Coronary artery (tissue), 2 donors: ENCODE results near the gene GSDMA.

ENCODE experiments used
- DNase-seq: peaks from one replicate; pipeline ENCODE4 v3.0.0-alpha.2; 2017; ENCODE audit warnings: low spot score
- H3K27ac ChIP-seq, 2 donors: fragments of 200-600 bp; sonication (generic); one replicate each; pipeline ENCODE4 v1.5.1; 2016 to 2019
- H3K4me3 ChIP-seq: fragments of 200-600 bp; sonication (generic); 2 replicates; pipeline ENCODE4 v1.5.1; 2016; ENCODE audit warnings: mild to moderate bottlenecking, moderate library complexity
- TF ChIP-seq, protein P1 (sequence below): fragments of 200-600 bp; sonication (generic); IDR thresholded peaks from one replicate; pipeline ENCODE4 v1.5.1; 2019; ENCODE audit warnings: antibody characterized with exemption

GSDMA gene

DNA sequence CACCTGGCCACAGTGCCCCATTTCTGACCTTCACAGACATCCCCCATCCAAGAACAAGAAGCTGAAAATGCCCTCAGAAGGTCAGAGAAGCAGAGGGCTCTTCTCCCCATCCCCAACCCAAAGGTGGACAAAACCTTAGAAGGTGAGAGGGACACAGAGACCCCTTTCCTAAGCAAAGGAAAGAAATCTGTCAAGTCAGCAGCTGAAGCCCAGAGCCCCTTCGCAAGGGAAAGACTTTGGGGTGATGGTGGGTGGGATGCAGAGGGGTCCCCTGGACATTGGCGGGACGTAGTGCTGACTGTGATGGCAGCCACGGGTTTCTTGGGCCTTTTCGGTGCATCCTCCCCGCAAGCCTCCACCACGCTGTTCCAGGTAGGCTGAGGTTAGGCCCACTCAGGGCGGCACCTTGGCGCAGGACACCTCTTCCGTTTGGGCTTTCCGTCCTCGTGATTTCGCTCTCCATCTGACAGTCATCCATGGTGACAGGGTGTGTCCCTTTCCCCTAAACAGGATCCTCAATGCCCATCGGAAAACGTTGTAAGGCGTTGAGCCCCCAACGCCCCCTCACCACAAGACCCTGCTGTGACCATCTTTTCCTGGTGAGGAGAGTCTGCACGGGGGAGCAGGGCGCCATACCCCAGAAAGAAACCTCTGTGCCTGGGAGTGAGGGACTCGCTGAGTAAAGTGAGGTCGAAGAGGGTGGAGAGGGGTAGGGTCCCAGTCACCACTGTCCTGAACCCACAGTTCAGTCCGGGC is 10.7 kb upstream of the GSDMA start:
- peak overlapping the region; percentile 12 to 64 for H3K27ac ChIP-seq
- H3K4me3 ChIP-seq = peak overlapping the region; percentile 66
- no peak for DNase-seq
- TF ChIP-seq, protein P1, sequence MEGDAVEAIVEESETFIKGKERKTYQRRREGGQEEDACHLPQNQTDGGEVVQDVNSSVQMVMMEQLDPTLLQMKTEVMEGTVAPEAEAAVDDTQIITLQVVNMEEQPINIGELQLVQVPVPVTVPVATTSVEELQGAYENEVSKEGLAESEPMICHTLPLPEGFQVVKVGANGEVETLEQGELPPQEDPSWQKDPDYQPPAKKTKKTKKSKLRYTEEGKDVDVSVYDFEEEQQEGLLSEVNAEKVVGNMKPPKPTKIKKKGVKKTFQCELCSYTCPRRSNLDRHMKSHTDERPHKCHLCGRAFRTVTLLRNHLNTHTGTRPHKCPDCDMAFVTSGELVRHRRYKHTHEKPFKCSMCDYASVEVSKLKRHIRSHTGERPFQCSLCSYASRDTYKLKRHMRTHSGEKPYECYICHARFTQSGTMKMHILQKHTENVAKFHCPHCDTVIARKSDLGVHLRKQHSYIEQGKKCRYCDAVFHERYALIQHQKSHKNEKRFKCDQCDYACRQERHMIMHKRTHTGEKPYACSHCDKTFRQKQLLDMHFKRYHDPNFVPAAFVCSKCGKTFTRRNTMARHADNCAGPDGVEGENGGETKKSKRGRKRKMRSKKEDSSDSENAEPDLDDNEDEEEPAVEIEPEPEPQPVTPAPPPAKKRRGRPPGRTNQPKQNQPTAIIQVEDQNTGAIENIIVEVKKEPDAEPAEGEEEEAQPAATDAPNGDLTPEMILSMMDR = no peak

- DNase-seq = peak; percentile 98
- TF ChIP-seq, protein P1 = no peak
- Histone ChIP-seq H3K27ac (peak overlapping the region; percentile 40 to 84), H3K4me3 (peak overlapping the region; percentile 66)
Measured at GRCh38 chr17:39952680-39953470, 9.9 kb upstream of the GSDMA start.

DNA sequence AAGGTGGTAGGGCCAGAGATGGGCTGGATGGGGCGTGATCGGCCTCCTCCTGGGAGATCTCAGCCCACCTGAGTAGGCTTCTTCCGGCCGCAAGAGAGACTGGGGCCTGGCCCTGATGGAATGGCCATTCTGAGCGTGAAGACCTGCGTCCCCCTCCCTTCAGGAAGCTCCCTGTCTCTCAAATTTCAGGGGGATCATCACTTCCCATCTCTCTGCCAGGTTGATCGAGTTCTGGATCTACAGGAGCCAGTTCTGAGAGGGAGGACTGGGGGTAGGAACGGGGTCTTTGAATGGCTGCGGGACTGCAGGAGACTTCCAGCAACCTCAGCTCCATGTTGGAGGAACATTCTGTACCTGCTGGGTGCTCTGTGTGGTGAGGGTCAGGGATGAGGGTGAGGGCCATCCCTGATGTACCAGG is 9.3 kb upstream of the GSDMA start:
- no peak for DNase-seq
- Histone ChIP-seq H3K4me3 (peak overlapping the region; percentile 66), H3K27ac (peak overlapping the region; percentile 40 to 84)

DNA sequence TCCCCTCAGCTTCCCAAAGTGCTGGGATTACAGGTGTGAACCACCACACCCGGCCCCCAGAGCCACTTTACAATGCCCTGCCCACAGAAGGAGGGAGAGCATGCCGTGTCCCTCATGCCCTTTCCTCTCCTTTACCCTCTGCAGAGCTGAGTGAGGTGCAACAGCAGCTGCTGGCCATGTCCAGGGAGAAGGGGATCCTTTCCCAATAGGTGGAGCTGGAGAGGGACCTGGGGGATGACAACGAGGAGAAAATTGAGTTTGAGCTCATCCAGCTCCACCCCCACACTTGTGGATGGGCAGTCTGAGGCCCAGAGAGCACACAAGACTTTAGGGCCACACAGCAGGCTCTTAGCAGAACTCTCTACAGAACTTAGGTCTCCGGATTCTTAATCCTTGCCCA is 7.9 kb upstream of the GSDMA start:
- no peak overlapping the region for H3K27ac ChIP-seq
- no peak overlapping the region for H3K4me3 ChIP-seq
- TF ChIP-seq, protein P1 = no peak
- no peak for DNase-seq

More for the DNA sequence above, 9.3 kb upstream of the GSDMA start:
- TF ChIP-seq, protein P1 = no peak

DNA sequence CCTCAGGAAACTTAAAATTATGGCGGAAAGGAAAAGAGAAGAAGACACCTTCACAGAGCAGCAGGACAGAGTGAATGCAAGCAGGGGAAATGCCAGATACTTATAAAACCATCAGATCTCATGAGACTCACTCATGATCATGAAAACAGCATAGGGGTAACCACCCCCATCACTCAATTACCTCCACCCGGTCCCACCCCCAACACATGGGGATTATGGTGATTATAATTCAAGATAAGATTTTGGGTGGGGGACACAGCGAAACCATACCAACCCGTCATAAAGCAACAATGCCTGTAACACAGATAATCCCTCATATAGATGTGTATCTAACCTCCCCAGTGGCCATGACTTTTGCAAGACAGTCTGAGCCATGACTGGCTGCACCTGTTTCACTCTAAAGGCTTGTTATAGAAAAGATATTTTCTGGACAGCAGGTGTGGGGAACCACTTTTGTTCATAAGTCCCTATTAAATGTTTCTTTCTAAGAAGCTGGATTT is 7.0 kb upstream of the GSDMA start:
- Histone ChIP-seq H3K27ac (no peak overlapping the region), H3K4me3 (no peak overlapping the region)
- TF ChIP-seq, protein P1 = no peak
- DNase-seq = no peak

GRCh38 chr17:39960524-39961041 is 2.2 kb upstream of the GSDMA start:
- TF ChIP-seq, protein P1 = no peak
- no peak for DNase-seq
- no peak overlapping the region for H3K27ac ChIP-seq

More at GRCh38 chr17:39960524-39961041, 2.2 kb upstream of the GSDMA start:
- H3K4me3 ChIP-seq = no peak overlapping the region
